ENCODE data around the gene SDC1.

SDC1 gene

DNA sequence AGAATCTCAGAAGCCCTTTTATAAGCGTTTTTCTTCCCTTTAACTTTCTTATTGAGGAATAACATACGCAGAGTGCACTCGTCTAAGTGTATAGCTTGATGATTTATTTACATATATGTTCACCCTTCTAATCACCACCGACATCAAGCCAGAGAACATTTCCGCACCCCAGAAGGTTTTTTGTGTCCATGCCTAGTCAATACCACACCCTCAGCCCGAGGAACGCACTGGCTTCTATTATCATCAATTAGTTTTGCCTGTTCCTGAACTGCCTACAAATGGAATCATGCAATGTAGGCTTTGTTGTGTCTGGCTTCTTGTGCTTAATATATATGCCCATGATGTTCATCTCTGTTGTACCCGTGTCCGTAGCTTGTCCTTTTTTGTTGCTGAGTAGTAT lies 27.7 kb downstream of the SDC1 start:
- no peak for ATAC-seq (ENCODE audit: insufficient read depth, low read depth)
- no peak overlapping the region for H3K27ac ChIP-seq (ENCODE audit: low read length)

DNA sequence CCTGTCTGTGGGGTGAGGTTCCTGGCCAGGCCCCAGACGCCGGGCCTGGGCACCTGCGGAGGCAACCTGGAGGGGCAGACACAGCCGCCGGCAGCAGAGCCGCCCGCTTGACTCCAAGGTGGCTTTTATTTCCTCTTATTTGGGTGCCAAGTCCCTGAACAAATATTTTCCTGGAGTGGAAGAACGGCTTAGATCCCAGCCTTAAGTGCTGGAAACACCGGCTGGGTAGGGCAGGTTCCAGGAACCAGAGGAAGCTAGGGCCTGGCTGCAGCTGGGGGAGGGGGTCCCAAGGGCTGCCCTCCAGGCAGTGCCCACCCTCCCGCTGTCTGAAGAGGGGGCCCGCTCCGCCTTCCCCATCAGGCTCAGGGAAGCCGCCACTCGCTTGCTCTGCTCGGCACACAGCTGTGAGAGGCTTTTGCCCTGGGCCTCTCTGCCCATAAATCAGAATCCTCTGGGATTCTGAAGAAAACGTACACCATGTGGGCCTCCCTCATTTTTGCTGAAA lies 28.2 kb downstream of the SDC1 start:
- H3K4me3 ChIP-seq (ENCODE audit: low read depth in 1 of 2, low read length in 2 of 2), result no peak overlapping the region
- H3K4me1 ChIP-seq (ENCODE audit: insufficient read depth, low read length), result no peaks in the 10 kb centered on the region
- no peaks in the 10 kb centered on the region for H3K79me2 ChIP-seq (ENCODE audit: insufficient read depth, low read length)
- H2AFZ ChIP-seq (ENCODE audit: low read depth, low read length), result no peak overlapping the region
- no peaks in the 10 kb centered on the region for H3K27me3 ChIP-seq (ENCODE audit: insufficient read depth, low read length, poor library complexity)
- no peak overlapping the region for H3K4me2 ChIP-seq (ENCODE audit: insufficient read depth, low read length)
- H3K27ac ChIP-seq (ENCODE audit: low read length), result no peak overlapping the region
- no peaks in the 10 kb centered on the region for H3K9me3 ChIP-seq (ENCODE audit: insufficient read depth, low read length, severe bottlenecking)
- TF ChIP-seq EZH2 (IDR thresholded peaks at IDR 0.05; ENCODE audit: borderline replicate concordance, low read depth, low read length, severe bottlenecking), result no peak
- TF ChIP-seq, protein P1, sequence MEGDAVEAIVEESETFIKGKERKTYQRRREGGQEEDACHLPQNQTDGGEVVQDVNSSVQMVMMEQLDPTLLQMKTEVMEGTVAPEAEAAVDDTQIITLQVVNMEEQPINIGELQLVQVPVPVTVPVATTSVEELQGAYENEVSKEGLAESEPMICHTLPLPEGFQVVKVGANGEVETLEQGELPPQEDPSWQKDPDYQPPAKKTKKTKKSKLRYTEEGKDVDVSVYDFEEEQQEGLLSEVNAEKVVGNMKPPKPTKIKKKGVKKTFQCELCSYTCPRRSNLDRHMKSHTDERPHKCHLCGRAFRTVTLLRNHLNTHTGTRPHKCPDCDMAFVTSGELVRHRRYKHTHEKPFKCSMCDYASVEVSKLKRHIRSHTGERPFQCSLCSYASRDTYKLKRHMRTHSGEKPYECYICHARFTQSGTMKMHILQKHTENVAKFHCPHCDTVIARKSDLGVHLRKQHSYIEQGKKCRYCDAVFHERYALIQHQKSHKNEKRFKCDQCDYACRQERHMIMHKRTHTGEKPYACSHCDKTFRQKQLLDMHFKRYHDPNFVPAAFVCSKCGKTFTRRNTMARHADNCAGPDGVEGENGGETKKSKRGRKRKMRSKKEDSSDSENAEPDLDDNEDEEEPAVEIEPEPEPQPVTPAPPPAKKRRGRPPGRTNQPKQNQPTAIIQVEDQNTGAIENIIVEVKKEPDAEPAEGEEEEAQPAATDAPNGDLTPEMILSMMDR (IDR thresholded peaks at IDR 0.05; ENCODE audit: borderline replicate concordance, extremely low read depth, low read length, poor library complexity, severe bottlenecking), result no peak
- no peak for DNase-seq
- no peak for ATAC-seq (ENCODE audit: insufficient read depth, low read depth)
- H4K20me1 ChIP-seq (ENCODE audit: insufficient read depth, low read length), result peaks cover 6% of the 10 kb centered on the region; the same call in 1 of the 2 replicates
- H3K9ac ChIP-seq (ENCODE audit: low read depth, low read length), result no peak overlapping the region
- H3K36me3 ChIP-seq (ENCODE audit: insufficient read depth, low read length), result no peaks in the 10 kb centered on the region

More for the DNA sequence above, 27.7 kb downstream of the SDC1 start:
- Histone ChIP-seq H2AFZ (ENCODE audit: low read depth, low read length) (no peak overlapping the region), H3K36me3 (ENCODE audit: insufficient read depth, low read length) (no peaks in the 10 kb centered on the region), H3K9ac (ENCODE audit: low read depth, low read length) (no peak overlapping the region), H3K4me2 (ENCODE audit: insufficient read depth, low read length) (no peak overlapping the region), H3K4me1 (ENCODE audit: insufficient read depth, low read length) (no peaks in the 10 kb centered on the region), H4K20me1 (ENCODE audit: insufficient read depth, low read length) (peaks cover 6% of the 10 kb centered on the region; the same call in 1 of the 2 replicates), H3K79me2 (ENCODE audit: insufficient read depth, low read length) (no peaks in the 10 kb centered on the region), H3K9me3 (ENCODE audit: insufficient read depth, low read length, severe bottlenecking) (no peaks in the 10 kb centered on the region), H3K4me3 (ENCODE audit: low read depth in 1 of 2, low read length in 2 of 2) (no peak overlapping the region), H3K27me3 (ENCODE audit: insufficient read depth, low read length, poor library complexity) (no peaks in the 10 kb centered on the region)
- no peak for TF ChIP-seq EZH2 (IDR thresholded peaks at IDR 0.05; ENCODE audit: borderline replicate concordance, low read depth, low read length, severe bottlenecking)
- TF ChIP-seq, protein P1 (IDR thresholded peaks at IDR 0.05; ENCODE audit: borderline replicate concordance, extremely low read depth, low read length, poor library complexity, severe bottlenecking), result no peak
- no peak for DNase-seq

DNA sequence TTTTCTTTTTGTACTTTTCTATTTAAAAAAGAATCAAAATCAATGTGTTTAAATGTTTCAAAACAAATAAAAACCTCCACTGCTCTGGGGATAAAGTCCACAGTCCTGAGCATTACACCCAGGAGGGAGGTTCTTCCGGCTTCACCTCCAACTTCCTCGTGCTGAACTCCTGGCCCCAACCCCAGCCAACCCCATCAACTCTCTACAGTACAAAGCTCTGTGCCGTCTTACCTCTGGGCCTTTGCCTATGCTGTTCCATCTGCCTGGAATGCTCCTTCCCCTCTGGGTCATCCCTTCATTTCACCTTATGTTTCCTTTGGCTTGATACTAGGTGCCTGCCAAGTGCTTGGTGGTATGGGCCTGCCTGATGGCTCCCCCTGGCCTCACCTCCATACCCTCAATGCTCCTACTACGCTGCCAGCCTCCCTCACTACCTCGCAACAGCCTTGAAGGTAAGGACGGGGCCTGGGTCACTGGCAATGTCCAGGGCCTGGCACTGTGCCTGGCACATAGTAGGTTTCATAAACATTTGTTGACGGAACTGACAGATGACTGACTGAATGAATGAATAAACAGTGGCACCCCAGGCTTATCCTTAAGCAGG lies 28.8 kb downstream of the SDC1 start:
- TF ChIP-seq EZH2 (IDR thresholded peaks at IDR 0.05; ENCODE audit: borderline replicate concordance, low read depth, low read length, severe bottlenecking), result no peak
- TF ChIP-seq, protein P1 (IDR thresholded peaks at IDR 0.05; ENCODE audit: borderline replicate concordance, extremely low read depth, low read length, poor library complexity, severe bottlenecking), result no peak
- no peak overlapping the region for H3K27ac ChIP-seq (ENCODE audit: low read length)
- no peak for ATAC-seq (ENCODE audit: insufficient read depth, low read depth)

More for the DNA sequence above, 28.8 kb downstream of the SDC1 start:
- no peak overlapping the region for H3K9ac ChIP-seq (ENCODE audit: low read depth, low read length)
- H3K4me2 ChIP-seq (ENCODE audit: insufficient read depth, low read length), result no peak overlapping the region
- no peaks in the 10 kb centered on the region for H3K4me1 ChIP-seq (ENCODE audit: insufficient read depth, low read length)
- H3K9me3 ChIP-seq (ENCODE audit: insufficient read depth, low read length, severe bottlenecking), result no peaks in the 10 kb centered on the region
- H2AFZ ChIP-seq (ENCODE audit: low read depth, low read length), result no peak overlapping the region
- H4K20me1 ChIP-seq (ENCODE audit: insufficient read depth, low read length), result peaks cover 6% of the 10 kb centered on the region; the same call in 1 of the 2 replicates
- H3K27me3 ChIP-seq (ENCODE audit: insufficient read depth, low read length, poor library complexity), result no peaks in the 10 kb centered on the region
- H3K79me2 ChIP-seq (ENCODE audit: insufficient read depth, low read length), result no peaks in the 10 kb centered on the region
- H3K36me3 ChIP-seq (ENCODE audit: insufficient read depth, low read length), result no peaks in the 10 kb centered on the region
- no peak overlapping the region for H3K4me3 ChIP-seq (ENCODE audit: low read depth in 1 of 2, low read length in 2 of 2)
- no peak for DNase-seq
